Measurements from ENCODE around the gene CYP4F22.

GRCh38 chr19:15501596-15501995 lies 6.7 kb upstream of the CYP4F22 start:
- TF ChIP-seq TAF1 (IDR thresholded peaks at IDR 0.05; ENCODE audit: borderline replicate concordance, insufficient read depth, low read length) (no peak), POLR2AphosphoS5 (IDR thresholded peaks at IDR 0.05; ENCODE audit: low read depth, low read length) (no peak), REST (IDR thresholded peaks at IDR 0.05; ENCODE audit: insufficient read depth in 1 of 2, low read depth in 2 of 2, low read length in 2 of 2) (no peak), SIN3A (IDR thresholded peaks at IDR 0.05; ENCODE audit: borderline replicate concordance, insufficient read depth, low read length) (no peak)

All from PFSK-1 (cell line).